DMS 273 (cell line): ENCODE data around the gene TMEM45A.
"Not testable (repeated sequence)": the region's sequence is repeated elsewhere in the genome, so short reads cannot be mapped to it uniquely, and the experiment has no call there.

ENCODE experiments used
- DNase-seq: peaks from one replicate; lab custom pipeline; 2025; ENCODE audit not compliant: unreplicated experiment; lab: John Stamatoyannopoulos, UW

TMEM45A gene

DNA sequence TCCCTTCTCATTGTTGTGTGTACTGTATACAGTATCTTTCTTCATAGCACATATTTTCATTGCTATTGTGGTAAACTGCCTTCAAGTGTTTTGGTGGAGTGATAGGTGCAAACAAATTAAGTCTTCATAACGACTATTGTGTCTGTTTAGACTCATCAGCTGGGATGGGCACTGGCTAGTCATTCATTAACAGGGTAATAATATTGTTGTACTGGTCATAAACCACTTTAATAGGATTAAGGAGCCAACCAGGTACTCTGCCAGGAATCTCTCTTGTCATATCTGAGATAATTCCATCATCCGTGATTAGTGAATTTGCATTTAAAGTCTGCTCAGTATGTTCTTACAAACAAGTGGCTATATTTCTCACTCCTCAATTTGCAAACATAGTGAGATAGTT, 10.2 kb upstream of the TMEM45A start:
- DNase-seq = no peak

DNA sequence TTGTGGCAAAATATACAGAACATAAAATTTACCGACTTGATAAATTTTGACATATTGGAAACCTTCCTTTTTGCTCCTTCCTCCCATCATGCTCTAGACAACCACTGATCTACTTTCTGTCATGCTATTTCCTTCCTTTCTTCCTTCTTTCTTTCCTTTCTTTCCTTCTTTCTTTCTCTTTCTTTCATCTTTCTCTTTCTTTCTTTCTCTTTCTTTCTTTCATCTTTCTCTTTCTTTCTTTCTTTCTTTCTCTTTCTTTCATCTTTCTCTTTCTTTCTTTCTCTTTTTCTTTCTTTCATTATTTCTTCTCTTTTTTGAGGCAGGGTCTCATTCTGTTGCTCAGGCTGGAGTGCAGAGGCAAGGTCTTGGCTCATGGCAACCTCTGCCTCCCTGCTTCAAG, 8.9 kb upstream of the TMEM45A start:
- no peak for DNase-seq

GRCh38 chr3:100486808-100487207, 5.6 kb upstream of the TMEM45A start:
- DNase-seq = no peak

DNA sequence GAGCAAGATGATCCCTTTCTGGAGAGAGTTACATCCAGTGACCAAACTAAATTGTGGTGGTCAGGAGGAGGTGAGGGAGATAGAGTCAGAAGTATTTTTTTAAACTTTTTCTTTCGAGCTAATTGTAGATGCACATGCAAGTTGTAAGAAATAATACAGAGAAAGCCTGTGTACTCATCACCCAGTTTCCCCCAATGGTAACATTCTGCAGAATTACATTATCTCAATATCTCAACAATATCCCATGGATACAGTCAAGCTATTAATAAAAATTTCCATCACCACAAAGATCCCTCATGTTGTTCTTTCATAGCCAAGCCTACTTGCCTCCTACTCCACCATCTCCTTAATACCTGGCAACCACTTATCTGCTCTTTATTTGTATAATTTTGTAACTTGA, 3.3 kb upstream of the TMEM45A start:
- DNase-seq = no peak

- DNase-seq = no peak
Observed at GRCh38 chr3:100496711-100497261, 4.4 kb downstream of the TMEM45A start.

DNA sequence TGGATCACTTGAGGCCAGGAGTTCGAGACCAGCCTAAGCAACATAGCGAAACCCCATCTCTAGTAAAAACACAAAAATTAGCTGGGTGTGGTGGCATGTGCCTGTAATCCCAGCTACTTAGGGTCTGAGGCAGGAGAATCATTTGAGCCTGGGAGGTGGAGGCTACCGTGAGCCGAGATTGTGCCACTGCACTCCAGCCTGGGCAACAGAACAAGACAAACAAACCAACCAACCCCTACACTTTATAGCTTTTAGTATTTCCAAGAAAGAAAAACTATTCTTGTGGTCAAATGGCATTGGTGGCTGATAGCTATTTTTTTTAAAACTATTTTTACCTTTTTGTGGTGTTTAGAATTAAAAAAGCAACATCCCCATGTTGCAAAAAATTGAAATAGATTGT, 7.2 kb downstream of the TMEM45A start:
- no peak for DNase-seq

GRCh38 chr3:100500320-100500880, 8.0 kb downstream of the TMEM45A start:
- no peak for DNase-seq

GRCh38 chr3:100503448-100503847, 11.0 kb downstream of the TMEM45A start:
- DNase-seq = no peak

DNA sequence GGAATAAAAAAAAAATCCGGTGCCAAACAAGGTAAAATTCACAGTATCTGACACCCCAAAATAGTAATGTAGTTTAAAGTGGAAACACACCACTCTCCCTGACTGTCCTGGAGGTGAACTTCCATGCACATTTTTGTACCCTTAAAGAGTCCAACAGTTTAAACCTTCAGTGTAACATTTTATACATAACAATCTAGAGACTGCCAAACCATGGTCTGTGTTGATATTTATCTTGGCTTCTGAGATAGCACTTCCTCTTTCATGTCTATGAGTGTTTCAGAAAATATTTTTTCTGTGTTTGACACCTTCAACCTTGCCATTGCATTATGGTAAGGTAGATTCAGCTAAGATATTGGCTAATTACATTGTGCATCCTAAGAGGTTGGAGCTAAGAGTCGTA, 13.9 kb downstream of the TMEM45A start:
- no peak for DNase-seq

GRCh38 chr3:100509818-100510217, 17.4 kb downstream of the TMEM45A start:
- DNase-seq = not testable (repeated sequence)

GRCh38 chr3:100516232-100516631, 23.8 kb downstream of the TMEM45A start:
- DNase-seq = no peak

- no peak for DNase-seq
Observed at GRCh38 chr3:100516838-100517237, 24.4 kb downstream of the TMEM45A start.

- DNase-seq = no peak
Observed at GRCh38 chr3:100517276-100517675, 24.9 kb downstream of the TMEM45A start.

DNA sequence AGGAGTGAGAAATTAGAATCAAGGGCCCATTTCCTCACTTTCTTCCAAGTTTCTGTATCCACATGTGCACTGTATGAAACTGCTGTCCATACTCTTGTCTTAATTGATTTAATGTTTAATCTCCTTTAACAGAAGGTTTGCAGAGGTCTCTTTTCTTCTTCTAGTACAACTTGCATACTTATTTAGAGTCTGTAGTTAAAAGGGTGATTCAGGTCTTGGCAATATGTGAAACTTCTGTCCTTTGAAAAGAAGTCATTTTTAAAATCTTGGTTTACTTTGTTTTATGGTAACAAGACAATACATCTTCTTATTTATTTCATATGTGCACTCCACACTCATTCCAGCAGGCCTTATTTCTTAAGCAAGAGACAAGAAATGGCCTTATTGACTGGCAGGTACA, 25.8 kb downstream of the TMEM45A start:
- DNase-seq = no peak

DNA sequence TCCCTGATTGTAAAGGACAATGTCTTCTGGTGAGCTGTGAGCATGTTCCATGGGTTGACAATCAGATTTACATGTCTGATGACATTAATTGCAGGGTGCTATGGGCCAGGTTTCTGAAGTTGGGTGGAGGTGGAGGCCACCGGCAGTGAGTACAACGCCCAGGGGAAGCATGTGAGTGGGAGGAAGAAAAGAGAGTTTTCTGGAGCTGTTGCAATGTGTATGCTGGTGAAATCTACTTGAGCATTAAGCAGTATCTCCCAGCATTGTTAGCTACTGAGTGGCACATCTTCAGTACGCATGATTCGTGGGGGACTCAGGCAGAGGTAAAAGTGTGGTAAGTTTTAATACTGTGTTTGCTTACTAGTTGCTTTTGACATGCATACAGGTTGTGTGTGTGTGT, 26.6 kb downstream of the TMEM45A start:
- DNase-seq = no peak

- no peak for DNase-seq
Observed at GRCh38 chr3:100521439-100521845, 29.0 kb downstream of the TMEM45A start.

- no peak for DNase-seq
Observed at GRCh38 chr3:100522125-100522524, 29.7 kb downstream of the TMEM45A start.

DNA sequence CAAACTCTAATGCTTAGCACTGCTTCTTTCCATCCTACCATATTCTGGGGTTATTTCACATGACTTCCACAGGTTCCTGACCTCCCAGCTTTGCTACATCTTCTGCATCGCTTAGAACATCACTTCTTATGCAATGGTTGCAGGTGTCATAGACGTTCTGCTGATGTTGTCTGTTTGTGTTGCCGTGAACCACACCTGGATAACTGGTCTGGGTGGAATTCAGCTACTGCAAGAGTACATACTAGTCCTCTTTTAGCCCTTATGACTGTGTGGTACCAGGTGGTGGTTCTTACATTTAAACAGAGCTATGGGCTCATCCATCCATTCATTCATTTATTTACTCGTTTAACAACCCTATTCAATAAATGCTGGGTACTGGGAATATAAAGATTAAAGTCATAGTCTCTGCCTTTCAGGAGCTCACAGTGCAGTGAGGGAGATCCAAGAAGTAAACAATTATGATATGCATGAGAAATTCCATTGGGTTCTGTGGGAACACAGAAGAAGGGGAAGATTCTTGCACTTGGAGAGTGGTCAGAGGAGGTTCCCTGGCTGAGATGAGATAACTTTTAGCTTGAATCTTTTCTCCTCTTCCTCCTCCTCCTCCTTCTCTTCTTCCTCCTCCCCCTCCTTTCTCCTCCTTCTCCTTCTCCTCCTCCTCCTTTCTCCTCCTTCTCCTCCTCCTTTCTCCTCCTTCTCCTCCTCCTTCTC, 30.8 kb downstream of the TMEM45A start:
- DNase-seq = no peak

DNA sequence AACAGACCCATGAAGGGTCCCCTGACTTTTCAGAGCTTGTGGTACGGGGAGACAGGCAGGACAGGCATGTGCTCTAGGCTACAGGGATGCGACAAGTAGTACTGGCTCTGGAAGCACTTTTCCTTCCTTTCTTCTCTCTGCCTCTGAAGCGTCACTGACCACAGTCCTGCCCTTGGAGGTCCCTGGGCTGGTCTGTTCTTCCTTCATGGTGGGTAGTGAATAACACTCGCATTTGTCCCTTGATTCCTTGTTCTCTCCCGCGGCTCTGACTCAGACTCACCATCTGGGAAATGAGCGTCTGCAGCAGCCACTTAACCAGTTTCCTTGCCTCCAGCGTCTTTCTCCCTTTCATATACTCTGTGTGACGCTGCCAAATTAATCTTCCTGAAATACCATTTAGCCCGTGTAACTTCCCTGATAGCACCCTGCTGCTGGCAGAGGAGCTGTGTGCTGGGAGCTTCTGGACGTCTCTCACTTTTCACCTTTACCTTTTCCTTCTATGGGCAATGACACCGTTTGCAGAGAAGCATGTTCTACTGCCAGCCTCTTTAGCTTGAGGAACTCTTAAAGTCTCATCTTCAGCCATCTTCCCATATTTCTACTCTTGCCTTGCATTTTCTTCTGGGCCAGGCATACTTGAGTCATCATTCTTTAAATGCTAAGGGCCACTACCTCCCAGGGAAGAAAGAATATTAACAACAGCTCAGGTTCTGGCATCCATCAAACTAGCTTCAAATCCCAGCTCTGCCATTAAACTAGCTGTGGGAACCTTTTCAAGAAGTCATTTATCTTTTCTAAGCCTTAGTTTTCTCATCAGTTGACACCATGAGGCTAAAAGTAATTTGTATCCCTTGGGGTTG, 33.6 kb downstream of the TMEM45A start:
- peak; percentile 46 for DNase-seq

GRCh38 chr3:100526613-100527346, 34.4 kb downstream of the TMEM45A start:
- no peak for DNase-seq

GRCh38 chr3:100527347-100527735, 34.9 kb downstream of the TMEM45A start:
- no peak for DNase-seq
